Upper lobe of left lung (tissue), 6 donors: Measurements from ENCODE around the gene KAZN. TPM values are rescaled to one million over a fixed set of nuclear protein-coding genes. Genes with fewer than 3 reads are reported as not detected.

ENCODE experiments used
- ATAC-seq, 2 donors: fragments of 200-7000 bp; cut with Tn5 transposase; one replicate each; pipeline ENCODE4 v1.9.1; 2022; ENCODE audit warnings: mild to moderate bottlenecking in 2 of 2, moderate library complexity in 2 of 2; ENCODE audit not compliant: low FRiP score in 2 of 2
- DNase-seq, 2 donors: peaks; one replicate each; pipeline ENCODE4 v3.0.0-alpha.2; 2019 to 2020
- H3K27ac ChIP-seq, 4 donors: fragments of 200-600 bp; sonication (generic); one replicate each; pipeline ENCODE4 v1.5.1; 2016 to 2019
- H3K27me3 ChIP-seq, 4 donors: fragments of 200-600 bp; sonication (generic); one replicate each; pipeline ENCODE4 v1.5.1; 2017 to 2019
- H3K36me3 ChIP-seq, 4 donors: fragments of 200-600 bp; sonication (generic); one replicate each; pipeline ENCODE4 v1.5.1; 2016 to 2019
- H3K4me1 ChIP-seq, 4 donors: fragments of 200-600 bp; sonication (generic); one replicate each; pipeline ENCODE4 v1.5.1; 2018 to 2019
- H3K4me3 ChIP-seq, 4 donors: fragments of 200-600 bp; sonication (generic); one replicate each; pipeline ENCODE4 v1.5.1; 2017 to 2019; ENCODE audit warnings: mild to moderate bottlenecking in 2 of 4, moderate library complexity in 1 of 4
- H3K9me3 ChIP-seq, 4 donors: fragments of 200-600 bp; sonication (generic); one replicate each; pipeline ENCODE4 v1.5.1; 2018 to 2019
- EP300 ChIP-seq, 4 donors: sonication (generic); formaldehyde crosslinking; IDR thresholded peaks; one replicate each; pipeline ENCODE4 v1.5.1; 2017; ENCODE audit warnings: antibody characterized with exemption in 4 of 4, control low read depth in 2 of 4
- POLR2A ChIP-seq, 4 donors: fragments of 450-650 bp; IDR thresholded peaks; one replicate each; pipeline ENCODE4 v1.5.1; 2016 to 2017; ENCODE audit warnings: antibody characterized with exemption in 4 of 4, mild to moderate bottlenecking in 2 of 4
- POLR2AphosphoS5 ChIP-seq, 2 donors: sonication (generic); formaldehyde crosslinking; IDR thresholded peaks; one replicate each; pipeline ENCODE4 v1.5.1; 2017; ENCODE audit warnings: antibody characterized with exemption in 2 of 2
- WGBS, 2 donors: methylation state at CpG; one replicate each; pipeline ENCODE4 v1.1.5; 2017 to 2018; 5-methylcytosine and 5-hydroxymethylcytosine counted together
- total RNA-seq, 6 donors: library from RNA; depleted of rRNA in 4 of 6; stranded (reverse); fragments of >200 nt in 4 of 6; gene quantifications; one replicate each; pipeline versions ENCODE4 v1.1.0 to v1.2.1, GENCODE V29; 2016 to 2021
- TF ChIP-seq, protein P1 (sequence below), 6 experiments: fragments of 450-650 bp in 4 of 6; fragments of 200-600 bp in 2 of 6; sonication (generic) in 2 of 6; IDR thresholded peaks; one replicate each; pipeline ENCODE4 v1.5.1; 2016 to 2019; ENCODE audit warnings: antibody characterized with exemption in 6 of 6
- donor health status: DM: no; HTN: no; CAD: no; lungs with moderate emphysema.
- donor health status: DM: no; HTN: yes; CAD: no; lungs with severe emphysema.

The KAZN gene
- total RNA-seq, 6 donors from 2014 or later: 11.5 to 30.0 (median 17.6) TPM

- TF ChIP-seq EP300 (IDR thresholded peaks at IDR 0.05) (no peak), POLR2A (IDR thresholded peaks at IDR 0.05) (no peak), POLR2AphosphoS5 (IDR thresholded peaks at IDR 0.05) (no peak)
- TF ChIP-seq, protein P1, sequence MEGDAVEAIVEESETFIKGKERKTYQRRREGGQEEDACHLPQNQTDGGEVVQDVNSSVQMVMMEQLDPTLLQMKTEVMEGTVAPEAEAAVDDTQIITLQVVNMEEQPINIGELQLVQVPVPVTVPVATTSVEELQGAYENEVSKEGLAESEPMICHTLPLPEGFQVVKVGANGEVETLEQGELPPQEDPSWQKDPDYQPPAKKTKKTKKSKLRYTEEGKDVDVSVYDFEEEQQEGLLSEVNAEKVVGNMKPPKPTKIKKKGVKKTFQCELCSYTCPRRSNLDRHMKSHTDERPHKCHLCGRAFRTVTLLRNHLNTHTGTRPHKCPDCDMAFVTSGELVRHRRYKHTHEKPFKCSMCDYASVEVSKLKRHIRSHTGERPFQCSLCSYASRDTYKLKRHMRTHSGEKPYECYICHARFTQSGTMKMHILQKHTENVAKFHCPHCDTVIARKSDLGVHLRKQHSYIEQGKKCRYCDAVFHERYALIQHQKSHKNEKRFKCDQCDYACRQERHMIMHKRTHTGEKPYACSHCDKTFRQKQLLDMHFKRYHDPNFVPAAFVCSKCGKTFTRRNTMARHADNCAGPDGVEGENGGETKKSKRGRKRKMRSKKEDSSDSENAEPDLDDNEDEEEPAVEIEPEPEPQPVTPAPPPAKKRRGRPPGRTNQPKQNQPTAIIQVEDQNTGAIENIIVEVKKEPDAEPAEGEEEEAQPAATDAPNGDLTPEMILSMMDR (IDR thresholded peaks at IDR 0.05): no peak
- Histone ChIP-seq H3K27ac (peak overlapping the region in 1 of 4 donors; percentile 34), H3K36me3 (no peaks in the 10 kb centered on the region), H3K4me3 (no peak overlapping the region), H3K27me3 (no peaks in the 10 kb centered on the region), H3K9me3 (no peaks in the 10 kb centered on the region), H3K4me1 (peaks cover 7 to 56% (median 36%) of the 10 kb centered on the region in 4 donors)
- 81 to 89% methylated on average over 6 of the region's 6 CpGs for WGBS, 2 donors
- ATAC-seq: no peak
- no peak for DNase-seq
Observed at GRCh38 chr1:14954210-14954609, 355.7 kb downstream of the KAZN start.

DNA sequence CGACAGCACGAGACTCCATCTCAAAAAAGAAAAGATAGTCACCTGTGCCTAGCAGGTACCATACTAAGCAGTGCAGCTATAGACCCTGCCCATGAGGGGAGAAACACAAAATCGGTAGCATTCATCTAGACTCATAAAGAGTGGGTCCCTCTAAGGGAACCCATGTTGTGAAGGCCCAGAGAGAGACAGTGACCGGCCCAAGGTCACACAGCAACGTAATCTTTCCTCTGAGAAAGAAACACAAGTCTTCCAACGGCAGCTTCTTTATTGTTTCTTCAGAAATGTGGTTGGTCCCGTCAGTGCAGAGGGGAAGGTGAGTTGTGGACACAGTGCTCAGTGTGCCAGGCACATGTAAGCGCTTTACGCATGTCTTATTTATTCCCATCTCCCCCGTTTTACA, 356.4 kb downstream of the KAZN start:
- TF ChIP-seq POLR2AphosphoS5 (IDR thresholded peaks at IDR 0.05): no peak
- TF ChIP-seq EP300 (IDR thresholded peaks at IDR 0.05): no peak
- TF ChIP-seq POLR2A (IDR thresholded peaks at IDR 0.05): no peak
- TF ChIP-seq, protein P1 (IDR thresholded peaks at IDR 0.05): no peak
- H3K4me3 ChIP-seq: no peak overlapping the region
- ATAC-seq (no peak), DNase-seq (no peak)
- no peaks in the 10 kb centered on the region for H3K27me3 ChIP-seq
- H3K36me3 ChIP-seq: no peaks in the 10 kb centered on the region
- H3K27ac ChIP-seq: peak overlapping the region in 1 of 4 donors; percentile 24
- WGBS, 2 donors: 92 to 93% methylated on average over 10 of the region's 10 CpGs
- peaks cover 7 to 56% (median 36%) of the 10 kb centered on the region in 4 donors for H3K4me1 ChIP-seq
- H3K9me3 ChIP-seq: no peaks in the 10 kb centered on the region

DNA sequence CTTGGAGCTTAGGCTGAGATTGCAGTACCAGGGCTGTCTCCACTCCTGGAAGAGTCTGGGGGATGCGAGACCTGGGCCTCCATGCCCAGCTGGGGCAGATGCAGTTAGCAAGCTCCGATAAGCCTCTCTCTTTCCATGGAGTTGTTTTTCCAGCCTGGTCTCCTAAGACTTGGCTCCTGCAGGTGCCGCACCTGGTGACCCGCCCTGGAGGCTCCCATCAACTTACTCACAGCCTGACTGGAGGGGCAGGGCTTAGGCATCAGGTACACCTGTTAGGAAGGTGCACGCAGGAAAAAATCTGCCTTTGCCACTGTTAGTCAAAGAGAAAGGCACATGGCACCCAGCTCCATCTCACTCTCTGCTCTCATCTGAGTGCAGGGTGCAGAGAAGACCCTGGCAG, 356.9 kb downstream of the KAZN start:
- WGBS, 2 donors: 85 to 100% methylated on average over 1 to 5 of the region's 5 CpGs
- peak overlapping the region in 2 of 4 donors; percentile 1 to 24 for H3K27ac ChIP-seq

DNA sequence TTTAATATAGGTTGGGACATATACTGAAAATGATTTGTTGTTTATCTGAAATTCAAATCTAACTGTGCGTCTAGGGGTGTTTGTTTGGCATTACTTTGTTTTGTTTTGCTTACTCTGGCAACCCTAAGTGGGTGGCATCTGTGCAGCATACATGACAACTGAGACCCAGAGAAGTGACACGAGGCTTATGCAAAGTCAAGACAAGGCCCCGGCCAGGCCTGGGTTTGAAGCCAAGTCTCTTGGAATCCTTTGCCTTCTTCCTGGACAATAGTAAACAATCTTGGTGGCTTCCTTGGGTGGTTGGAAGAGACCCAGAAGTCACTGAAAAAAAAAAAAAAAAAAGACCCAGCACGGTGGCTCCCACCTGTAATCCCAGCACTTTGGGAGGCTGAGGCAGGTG, 357.5 kb downstream of the KAZN start:
- H3K4me1 ChIP-seq: peaks cover 7 to 56% (median 36%) of the 10 kb centered on the region in 4 donors
- no peak for DNase-seq
- H3K27ac ChIP-seq: peak overlapping the region in 2 of 4 donors; percentile 1 to 24
- H3K9me3 ChIP-seq: no peaks in the 10 kb centered on the region
- TF ChIP-seq EP300 (IDR thresholded peaks at IDR 0.05): no peak
- TF ChIP-seq, protein P1 (IDR thresholded peaks at IDR 0.05): no peak
- TF ChIP-seq POLR2AphosphoS5 (IDR thresholded peaks at IDR 0.05): no peak
- TF ChIP-seq POLR2A (IDR thresholded peaks at IDR 0.05): no peak
- no peak overlapping the region for H3K4me3 ChIP-seq
- WGBS, 2 donors: 48 to 56% methylated on average over 4 of the region's 4 CpGs
- no peaks in the 10 kb centered on the region for H3K27me3 ChIP-seq
- H3K36me3 ChIP-seq: peaks cover 0 to 3% (median 0%) of the 10 kb centered on the region in 4 donors
- ATAC-seq: no peak

More for the DNA sequence above, 356.9 kb downstream of the KAZN start:
- Histone ChIP-seq H3K4me1 (peaks cover 7 to 56% (median 36%) of the 10 kb centered on the region in 4 donors), H3K9me3 (no peaks in the 10 kb centered on the region), H3K4me3 (no peak overlapping the region), H3K27me3 (no peaks in the 10 kb centered on the region), H3K36me3 (no peaks in the 10 kb centered on the region)
- no peak for TF ChIP-seq POLR2A (IDR thresholded peaks at IDR 0.05)
- no peak for TF ChIP-seq EP300 (IDR thresholded peaks at IDR 0.05)
- TF ChIP-seq POLR2AphosphoS5 (IDR thresholded peaks at IDR 0.05): no peak
- TF ChIP-seq, protein P1 (IDR thresholded peaks at IDR 0.05): no peak
- DNase-seq (no peak), ATAC-seq (no peak)

DNA sequence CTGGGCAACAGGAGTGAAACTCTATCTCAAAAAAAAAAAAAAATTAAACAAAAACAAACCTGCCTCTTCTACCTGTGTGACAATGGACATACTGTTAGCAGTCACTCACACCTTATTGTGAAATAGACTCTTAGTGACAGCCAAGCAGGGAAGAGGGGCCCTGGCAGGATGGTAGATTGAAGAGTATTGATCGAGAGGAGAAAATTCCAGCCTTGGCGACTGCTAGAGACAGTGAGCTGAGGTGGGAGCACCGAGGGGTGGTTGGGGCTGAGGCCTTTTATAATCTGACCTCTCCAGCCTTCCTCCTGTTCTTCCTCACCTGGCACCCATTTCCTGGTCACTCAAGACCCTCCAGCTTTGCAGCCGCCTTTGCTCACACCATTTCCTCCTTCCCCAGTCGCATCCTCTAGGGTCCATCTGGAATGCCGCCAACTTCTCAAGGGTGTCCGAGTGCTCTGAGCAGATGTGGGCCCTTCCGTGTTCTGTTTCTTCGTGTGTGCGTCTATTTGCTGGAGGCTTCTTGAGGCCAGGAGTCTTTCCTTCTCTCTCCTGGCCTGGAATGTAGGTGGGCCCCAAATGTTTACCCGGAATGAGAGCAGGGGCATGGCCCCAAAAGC, 358.2 kb downstream of the KAZN start:
- Histone ChIP-seq H3K9me3 (no peaks in the 10 kb centered on the region), H3K36me3 (peaks cover 0 to 10% (median 0%) of the 10 kb centered on the region in 4 donors), H3K4me3 (no peak overlapping the region), H3K27ac (peak overlapping the region in 2 of 4 donors; percentile 23 to 66), H3K27me3 (no peaks in the 10 kb centered on the region), H3K4me1 (peaks cover 7 to 56% (median 36%) of the 10 kb centered on the region in 4 donors)
- 59 to 68% methylated on average over 11 of the region's 11 CpGs for WGBS, 2 donors
- no peak for ATAC-seq
- DNase-seq: no peak
- TF ChIP-seq POLR2A (IDR thresholded peaks at IDR 0.05): no peak
- TF ChIP-seq, protein P1 (IDR thresholded peaks at IDR 0.05): no peak
- no peak for TF ChIP-seq POLR2AphosphoS5 (IDR thresholded peaks at IDR 0.05)
- TF ChIP-seq EP300 (IDR thresholded peaks at IDR 0.05): no peak
